GM19193 (cell line): ENCODE results near the gene TEAD1.

ENCODE experiments used
- POLR2A ChIP-seq: IDR thresholded peaks from 4 replicates; pipeline ENCODE4 v1.6.1; 2011; ENCODE audit not compliant: insufficient read depth, insufficient read length; ENCODE audit errors: extremely low read depth

The TEAD1 gene

GRCh38 chr11:12767027-12767426, 92.8 kb downstream of the TEAD1 start:
- TF ChIP-seq POLR2A = no peak

- TF ChIP-seq POLR2A = no peak
These were observed 93.4 kb downstream of the TEAD1 start for GRCh38 chr11:12767577-12767976.

DNA sequence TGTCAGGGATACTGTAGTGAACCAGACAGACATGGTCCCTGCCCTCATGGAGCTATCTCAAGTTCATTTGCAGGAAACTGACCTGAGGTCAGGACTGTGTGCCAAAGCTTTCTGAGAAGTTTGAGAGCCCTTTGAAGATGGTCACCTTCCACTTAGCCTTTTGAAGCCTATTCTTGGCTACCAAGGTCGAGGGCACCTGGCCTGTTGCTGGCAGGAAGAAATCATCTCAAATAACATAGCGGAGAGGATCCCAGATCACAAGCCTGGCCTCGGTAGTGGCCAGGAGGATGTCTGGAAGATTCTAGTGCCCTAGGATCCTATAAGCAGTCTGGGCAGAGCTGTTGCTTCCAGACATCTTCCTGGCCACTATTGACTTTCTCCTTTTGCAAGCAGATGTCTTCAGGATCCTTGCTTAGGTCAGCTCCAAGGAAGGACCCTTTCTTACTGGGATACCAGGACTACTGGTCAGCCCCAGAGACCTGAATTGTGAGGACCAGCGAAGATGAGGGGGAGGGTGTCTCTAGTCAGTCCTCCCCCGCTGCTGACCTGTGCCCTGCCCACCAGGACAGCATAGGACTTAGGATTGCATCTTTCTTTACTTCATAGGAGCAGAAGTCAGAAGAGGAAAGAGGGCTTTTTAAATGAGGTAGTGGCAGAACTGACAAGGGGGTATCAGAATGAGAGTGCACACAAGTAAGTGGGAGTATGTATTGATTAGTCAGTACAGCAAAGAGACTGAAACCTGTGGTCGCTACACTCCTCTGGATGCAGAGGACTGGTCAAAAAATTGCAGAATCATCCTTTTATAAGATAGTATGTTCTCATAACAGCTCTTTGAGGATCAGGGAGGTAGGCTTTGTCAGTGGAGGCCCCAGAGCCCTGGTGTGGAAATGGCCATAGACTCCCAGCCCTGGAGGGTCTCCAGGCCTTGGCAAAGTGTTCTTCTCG, 94.8 kb downstream of the TEAD1 start:
- TF ChIP-seq POLR2A = no peak

DNA sequence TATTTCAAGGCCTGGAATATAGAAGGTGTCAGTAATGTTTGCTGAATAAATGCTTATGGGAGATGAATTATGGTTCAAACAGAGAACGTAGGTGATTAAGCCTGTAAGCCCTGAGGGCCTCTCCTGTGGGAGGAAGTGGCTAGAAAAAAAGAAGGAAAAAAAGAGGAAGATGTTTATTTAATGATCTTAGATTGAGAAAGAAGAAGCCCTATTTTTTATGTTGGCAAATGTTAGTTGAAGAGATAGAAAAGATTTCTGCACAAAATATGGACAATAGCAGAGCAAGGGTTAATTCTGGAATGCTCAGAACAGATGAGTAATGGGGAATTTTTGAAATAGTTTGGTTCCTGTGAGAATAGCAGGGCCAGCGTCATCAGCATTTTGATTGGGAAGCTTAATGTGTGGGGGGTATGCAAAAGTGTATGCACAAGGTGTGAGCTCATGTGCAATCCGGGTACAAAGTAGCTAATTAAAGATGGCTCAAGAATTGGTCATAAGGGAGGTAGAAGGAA, 95.7 kb downstream of the TEAD1 start:
- TF ChIP-seq POLR2A = no peak

- no peak for TF ChIP-seq POLR2A
These were observed 96.2 kb downstream of the TEAD1 start for GRCh38 chr11:12770435-12770834.

DNA sequence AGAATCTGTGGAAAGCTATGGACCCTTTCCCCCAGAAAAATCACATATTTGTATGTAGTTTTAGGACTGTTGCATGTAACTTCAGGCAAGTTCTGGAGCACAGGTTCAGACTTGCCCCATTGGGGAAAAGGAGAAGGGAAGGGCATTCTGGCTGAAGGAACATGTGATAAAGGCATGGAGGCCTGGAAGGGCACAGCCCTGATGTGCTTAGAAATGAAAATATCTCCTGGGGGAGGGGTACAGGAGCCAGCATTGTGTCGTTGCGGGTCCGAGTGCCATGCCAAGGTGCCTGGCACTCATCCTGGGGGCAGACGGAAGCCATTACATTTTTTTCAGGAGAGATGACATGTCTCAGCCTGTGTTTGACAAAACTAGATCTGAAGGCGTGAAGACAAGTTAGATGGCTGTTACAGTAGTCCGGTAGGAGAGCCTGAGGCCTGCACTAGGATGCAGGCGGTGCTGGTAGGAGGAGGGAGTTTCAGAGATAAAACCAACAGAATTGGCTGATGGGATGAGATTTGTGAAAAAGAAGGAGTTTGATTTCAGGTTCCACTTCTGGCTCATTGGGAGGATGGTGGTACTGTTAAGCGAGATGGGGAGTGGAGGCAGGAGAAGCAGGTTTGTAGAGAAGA, 96.9 kb downstream of the TEAD1 start:
- no peak for TF ChIP-seq POLR2A

DNA sequence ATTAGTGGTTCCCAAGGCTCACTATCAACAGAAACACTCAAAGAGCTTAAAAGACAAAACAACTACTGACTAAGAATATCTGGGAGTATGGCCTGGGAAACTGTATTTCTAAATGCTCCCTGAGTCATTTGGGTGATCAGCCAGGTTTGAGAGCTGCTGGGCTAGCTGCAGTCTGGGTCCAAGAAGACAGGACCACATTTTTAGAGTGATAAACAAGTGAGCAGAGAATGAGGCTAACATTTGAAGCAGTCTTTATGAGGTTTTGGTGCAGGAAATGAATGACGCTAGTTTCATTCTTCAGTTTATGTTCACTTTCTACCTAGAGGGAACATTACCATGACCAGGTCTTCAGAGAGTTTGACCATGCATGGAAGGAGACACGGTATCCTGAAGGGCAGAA, 97.7 kb downstream of the TEAD1 start:
- no peak for TF ChIP-seq POLR2A

DNA sequence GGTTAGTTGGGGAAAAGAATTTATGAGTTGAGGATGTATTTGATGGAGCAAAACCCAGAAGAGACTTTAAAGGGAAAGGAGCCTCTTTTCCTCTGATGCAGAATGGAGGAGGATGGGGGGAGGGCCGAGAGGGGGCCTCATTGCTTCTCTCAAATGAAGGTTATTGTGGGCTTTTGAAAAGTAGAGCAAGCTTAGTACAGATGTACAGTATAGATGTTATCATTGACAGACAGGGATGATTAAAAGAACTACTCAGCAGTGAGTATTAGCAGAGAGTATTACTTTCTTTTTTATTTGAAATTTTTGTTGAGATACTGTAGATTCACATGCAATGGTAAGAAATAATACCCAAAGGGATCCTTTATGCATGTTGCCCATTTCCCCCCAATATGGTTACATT, 98.1 kb downstream of the TEAD1 start:
- no peak for TF ChIP-seq POLR2A

DNA sequence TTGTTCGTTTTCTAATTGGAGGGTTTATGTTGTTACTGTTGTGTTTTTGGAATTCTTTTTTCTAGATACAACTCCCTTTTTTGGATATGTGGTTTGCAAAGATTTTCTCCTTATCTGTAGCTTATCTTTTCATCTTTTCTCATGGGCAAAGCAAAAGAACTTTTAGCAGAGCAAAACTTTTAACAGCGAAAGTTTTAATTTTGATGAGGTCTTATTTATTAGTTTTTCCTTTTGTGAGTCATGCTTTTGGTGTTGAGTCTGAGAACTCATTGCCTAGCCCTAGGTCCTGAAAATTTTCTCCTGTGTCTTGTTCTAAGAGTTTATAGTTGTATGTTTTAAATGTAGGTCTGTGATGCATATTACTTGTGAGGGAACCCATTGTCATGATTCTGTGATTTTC, 99.4 kb downstream of the TEAD1 start:
- TF ChIP-seq POLR2A = no peak

GRCh38 chr11:12775955-12776354, 101.7 kb downstream of the TEAD1 start:
- TF ChIP-seq POLR2A = no peak

- no peak for TF ChIP-seq POLR2A
These were observed 103.1 kb downstream of the TEAD1 start for GRCh38 chr11:12777208-12777874.

DNA sequence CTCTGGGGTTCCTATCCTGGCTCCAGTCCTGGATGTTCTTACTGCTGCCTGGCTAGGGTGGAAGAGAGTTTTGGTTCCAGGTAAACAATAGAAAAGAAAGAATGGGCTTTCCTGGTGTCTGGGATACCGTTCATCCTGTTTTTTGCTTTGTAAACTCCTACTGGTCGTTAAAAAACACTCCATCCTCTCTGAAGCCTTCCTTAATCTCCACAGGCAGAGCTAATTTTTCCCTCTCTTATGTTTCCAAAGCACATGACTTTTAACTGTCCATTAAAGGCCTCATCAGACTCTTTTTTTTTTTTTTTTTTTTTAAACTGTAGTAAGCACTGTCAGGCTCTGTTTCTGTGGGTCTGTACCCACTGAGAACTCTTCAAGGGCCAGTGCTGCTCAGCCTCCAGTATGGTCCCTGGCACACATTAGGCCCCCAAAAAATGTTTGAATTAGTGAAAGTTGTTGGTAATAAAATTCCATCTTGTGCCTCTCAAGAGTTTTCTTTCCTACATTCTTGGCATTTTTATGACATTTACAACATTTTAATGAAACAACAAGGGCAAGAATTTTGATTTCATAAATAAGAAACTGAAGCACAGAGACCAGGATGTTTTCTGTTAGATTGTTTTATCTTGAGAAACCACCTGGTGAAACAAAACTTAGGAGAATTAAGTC, 104.2 kb downstream of the TEAD1 start:
- no peak for TF ChIP-seq POLR2A

- no peak for TF ChIP-seq POLR2A
These were observed 109.5 kb downstream of the TEAD1 start for GRCh38 chr11:12783765-12784164.

- TF ChIP-seq POLR2A = no peak
These were observed 110.2 kb downstream of the TEAD1 start for GRCh38 chr11:12784445-12784844.

DNA sequence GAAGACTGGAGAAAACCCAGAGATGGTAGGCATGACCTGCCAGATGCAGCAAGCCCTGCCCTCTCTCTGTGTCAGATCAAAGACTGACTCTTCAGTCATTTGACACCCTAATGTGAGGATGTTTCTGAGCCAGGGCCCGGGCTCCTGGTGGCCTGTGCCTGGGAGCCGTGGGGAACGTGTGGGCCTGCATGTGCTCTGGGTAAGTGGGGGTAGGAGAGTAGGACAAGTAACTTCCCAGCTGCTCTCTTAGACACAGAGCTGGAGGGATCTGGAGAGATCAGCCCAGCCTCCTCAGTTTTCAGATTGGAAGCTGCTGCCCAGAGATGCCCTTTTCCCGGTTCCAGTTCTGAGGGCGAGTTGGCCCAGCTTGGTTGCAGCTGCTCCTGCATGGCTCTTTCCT, 110.8 kb downstream of the TEAD1 start:
- TF ChIP-seq POLR2A = no peak
